ENCODE measurements around the gene NR6A1. TPM values are rescaled to one million over a fixed set of nuclear protein-coding genes. Genes with fewer than 3 reads are reported as not detected.

The NR6A1 gene
- total RNA-seq, 2 experiments from 2014 or later = not detected

DNA sequence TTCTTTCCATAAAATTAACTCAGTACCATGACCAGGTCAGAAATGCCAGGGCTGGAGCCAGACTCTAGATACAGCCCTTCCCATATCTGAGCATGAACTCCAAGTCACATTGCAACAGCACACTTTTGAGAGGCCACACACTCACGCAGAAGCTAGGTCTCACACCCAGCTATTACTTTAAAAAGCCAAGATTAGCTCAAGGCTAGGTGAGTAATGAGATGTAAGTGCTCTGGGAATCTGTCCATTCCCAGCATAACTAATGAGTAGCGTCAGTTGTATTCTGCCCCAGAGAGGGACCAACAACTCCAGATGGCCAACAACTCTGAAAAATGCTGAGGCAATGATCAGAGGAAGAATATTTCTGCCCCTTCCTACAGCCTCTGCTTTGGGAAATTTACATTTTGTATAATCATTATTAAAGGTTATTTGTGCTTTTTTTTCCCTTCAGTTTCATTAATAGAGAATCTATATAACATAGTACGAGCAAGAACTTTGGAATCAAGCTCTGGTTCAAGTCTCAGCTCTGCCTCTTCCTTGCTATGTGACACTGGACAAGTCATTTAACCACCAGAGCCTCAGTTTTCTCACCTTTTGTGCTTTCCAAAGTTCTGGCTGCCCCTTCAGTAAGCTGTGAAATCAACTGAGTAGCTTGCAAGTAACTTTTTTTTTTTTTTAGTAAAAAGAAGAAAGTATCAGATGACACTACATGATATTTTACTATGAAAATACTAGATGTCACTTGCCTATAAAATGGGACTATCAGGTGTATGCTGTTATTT is 118.3 kb downstream of the NR6A1 start:
- H3K36me3 Mint-ChIP-seq (ENCODE audit: low read depth) = no peaks in the 10 kb centered on the region
- POLR2A ChIA-PET = interaction anchor here (0.6 kb wide), 1 partner anchor 342 kb away, joined by 5 read pairs; no protein-coding TSS in a partner anchor
- H3K27ac Mint-ChIP-seq = no peak overlapping the region
- H3K36me3 ChIP-seq (ENCODE audit: insufficient read depth, low read length) = no peaks in the 10 kb centered on the region
- TF ChIP-seq, protein P1, sequence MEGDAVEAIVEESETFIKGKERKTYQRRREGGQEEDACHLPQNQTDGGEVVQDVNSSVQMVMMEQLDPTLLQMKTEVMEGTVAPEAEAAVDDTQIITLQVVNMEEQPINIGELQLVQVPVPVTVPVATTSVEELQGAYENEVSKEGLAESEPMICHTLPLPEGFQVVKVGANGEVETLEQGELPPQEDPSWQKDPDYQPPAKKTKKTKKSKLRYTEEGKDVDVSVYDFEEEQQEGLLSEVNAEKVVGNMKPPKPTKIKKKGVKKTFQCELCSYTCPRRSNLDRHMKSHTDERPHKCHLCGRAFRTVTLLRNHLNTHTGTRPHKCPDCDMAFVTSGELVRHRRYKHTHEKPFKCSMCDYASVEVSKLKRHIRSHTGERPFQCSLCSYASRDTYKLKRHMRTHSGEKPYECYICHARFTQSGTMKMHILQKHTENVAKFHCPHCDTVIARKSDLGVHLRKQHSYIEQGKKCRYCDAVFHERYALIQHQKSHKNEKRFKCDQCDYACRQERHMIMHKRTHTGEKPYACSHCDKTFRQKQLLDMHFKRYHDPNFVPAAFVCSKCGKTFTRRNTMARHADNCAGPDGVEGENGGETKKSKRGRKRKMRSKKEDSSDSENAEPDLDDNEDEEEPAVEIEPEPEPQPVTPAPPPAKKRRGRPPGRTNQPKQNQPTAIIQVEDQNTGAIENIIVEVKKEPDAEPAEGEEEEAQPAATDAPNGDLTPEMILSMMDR (IDR thresholded peaks at IDR 0.05) = no peak
- H3K27me3 ChIP-seq (ENCODE audit: control insufficient read depth in 1 of 2, insufficient read depth in 2 of 2, low read length in 2 of 2) = no peaks in the 10 kb centered on the region
- no peaks in the 10 kb centered on the region for H3K9me3 Mint-ChIP-seq
- H3K4me1 ChIP-seq (ENCODE audit: insufficient read depth, low read length) = no peaks in the 10 kb centered on the region
- no peak for ATAC-seq (ENCODE audit: poor library complexity)
- no peak for DNase-seq
- no peaks in the 10 kb centered on the region for H3K27me3 Mint-ChIP-seq
- peaks cover 2% of the 10 kb centered on the region for H3K4me1 Mint-ChIP-seq (ENCODE audit: low read depth)
- CTCF ChIA-PET = no interaction called here
- H3K9me3 ChIP-seq (ENCODE audit: control insufficient read depth in 1 of 2, insufficient read depth in 1 of 2, low read length in 2 of 2) = no peaks in the 10 kb centered on the region
- H3K27ac ChIP-seq (ENCODE audit: low read depth in 1 of 2, low read length in 2 of 2) = no peak overlapping the region
- no peak overlapping the region for H3K4me3 Mint-ChIP-seq
- intact Hi-C loops (cut with DNase I, micrococcal nuclease) = no loop called here
- H3K4me3 ChIP-seq (ENCODE audit: low read length) = no peak overlapping the region

DNA sequence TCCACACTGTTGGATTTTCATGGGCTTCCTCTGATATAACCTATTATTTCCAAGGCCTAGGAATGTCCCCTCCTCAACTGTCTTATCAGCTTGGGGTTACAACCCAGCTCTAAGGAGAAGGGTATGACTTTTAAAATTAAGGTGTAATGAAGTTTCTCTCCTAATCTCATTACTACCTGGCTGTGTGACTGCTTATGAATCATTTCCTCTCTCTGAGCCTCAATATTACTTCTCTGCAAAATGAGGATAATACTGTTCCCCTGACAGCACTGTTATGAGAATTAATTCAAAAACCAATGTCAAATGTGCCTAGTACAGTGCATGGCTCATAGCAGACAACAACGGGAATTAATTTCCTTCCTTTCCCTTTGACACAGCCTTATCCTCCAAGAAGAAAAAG is 118.9 kb downstream of the NR6A1 start:
- Histone ChIP-seq H3K27me3 (ENCODE audit: control insufficient read depth in 1 of 2, insufficient read depth in 2 of 2, low read length in 2 of 2) (no peaks in the 10 kb centered on the region), H3K27ac (ENCODE audit: low read depth in 1 of 2, low read length in 2 of 2) (no peak overlapping the region), H3K36me3 (ENCODE audit: insufficient read depth, low read length) (no peaks in the 10 kb centered on the region), H3K4me3 (ENCODE audit: low read length) (no peak overlapping the region), H3K4me1 (ENCODE audit: insufficient read depth, low read length) (no peaks in the 10 kb centered on the region), H3K9me3 (ENCODE audit: control insufficient read depth in 1 of 2, insufficient read depth in 1 of 2, low read length in 2 of 2) (no peaks in the 10 kb centered on the region)
- no peaks in the 10 kb centered on the region for H3K9me3 Mint-ChIP-seq
- no peaks in the 10 kb centered on the region for H3K36me3 Mint-ChIP-seq (ENCODE audit: low read depth)
- DNase-seq (no peak), ATAC-seq (ENCODE audit: poor library complexity) (no peak)
- TF ChIP-seq, protein P1 (IDR thresholded peaks at IDR 0.05) = no peak
- no peak overlapping the region for H3K27ac Mint-ChIP-seq
- intact Hi-C loops (cut with DNase I, micrococcal nuclease) = no loop called here
- no peaks in the 10 kb centered on the region for H3K27me3 Mint-ChIP-seq
- H3K4me1 Mint-ChIP-seq (ENCODE audit: low read depth) = no peaks in the 10 kb centered on the region
- POLR2A ChIA-PET = interaction anchor here (0.6 kb wide), 1 partner anchor 342 kb away, joined by 5 read pairs; no protein-coding TSS in a partner anchor
- CTCF ChIA-PET = no interaction called here
- no peak overlapping the region for H3K4me3 Mint-ChIP-seq

DNA sequence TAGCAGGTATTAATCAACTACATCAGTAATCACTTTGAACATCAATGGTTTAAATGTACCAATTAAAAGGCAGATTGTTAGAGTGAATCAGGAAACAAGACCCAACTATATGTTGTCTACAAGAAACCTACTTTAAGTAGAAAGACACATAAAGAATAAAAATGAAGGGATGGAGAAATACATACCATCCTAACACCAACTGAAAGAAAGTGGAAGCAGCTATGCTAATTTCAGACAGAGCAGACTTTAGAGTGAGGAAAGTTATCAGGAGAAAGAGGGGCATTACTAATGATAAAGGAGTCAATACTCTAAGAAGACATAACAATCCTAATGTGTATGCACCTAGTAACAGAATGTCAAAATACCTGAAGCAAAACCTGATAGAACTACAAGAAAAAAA is 125.8 kb downstream of the NR6A1 start:
- Mint-ChIP-seq H3K27ac (no peak overlapping the region), H3K27me3 (peaks cover 10% of the 10 kb centered on the region), H3K9me3 (peaks cover 3% of the 10 kb centered on the region), H3K4me3 (no peak overlapping the region), H3K36me3 (ENCODE audit: low read depth) (no peaks in the 10 kb centered on the region), H3K4me1 (ENCODE audit: low read depth) (no peaks in the 10 kb centered on the region)
- Histone ChIP-seq H3K27ac (ENCODE audit: low read depth in 1 of 2, low read length in 2 of 2) (no peak overlapping the region), H3K36me3 (ENCODE audit: insufficient read depth, low read length) (no peaks in the 10 kb centered on the region), H3K4me3 (ENCODE audit: low read length) (no peak overlapping the region), H3K27me3 (ENCODE audit: control insufficient read depth in 1 of 2, insufficient read depth in 2 of 2, low read length in 2 of 2) (no peaks in the 10 kb centered on the region), H3K4me1 (ENCODE audit: insufficient read depth, low read length) (no peaks in the 10 kb centered on the region), H3K9me3 (ENCODE audit: control insufficient read depth in 1 of 2, insufficient read depth in 1 of 2, low read length in 2 of 2) (peaks cover 6 to 10% of the 10 kb centered on the region in 2 experiments)
- POLR2A ChIA-PET = no interaction called here
- CTCF ChIA-PET = no interaction called here
- intact Hi-C loops (cut with DNase I, micrococcal nuclease) = no loop called here
- ATAC-seq (ENCODE audit: poor library complexity) (no peak), DNase-seq (no peak)
- TF ChIP-seq, protein P1 (IDR thresholded peaks at IDR 0.05) = no peak
